Loucy (cell line): ENCODE data around the gene FAHD1.

Source experiments
- EZH2phosphoT487 ChIP-seq: fragments of 200-600 bp; IDR thresholded peaks from 2 replicates; pipeline ENCODE4 v1.6.1; 2018; ENCODE audit warnings: antibody characterized with exemption, mild to moderate bottlenecking, moderate library complexity, borderline replicate concordance
- TF ChIP-seq, protein P1 (sequence below): fragments of 200-600 bp; sonication (generic); conservative IDR thresholded peaks from 2 replicates; pipeline ENCODE4 v1.5.1; 2014; ENCODE audit warnings: mild to moderate bottlenecking, antibody characterized with exemption, low read length

DNA sequence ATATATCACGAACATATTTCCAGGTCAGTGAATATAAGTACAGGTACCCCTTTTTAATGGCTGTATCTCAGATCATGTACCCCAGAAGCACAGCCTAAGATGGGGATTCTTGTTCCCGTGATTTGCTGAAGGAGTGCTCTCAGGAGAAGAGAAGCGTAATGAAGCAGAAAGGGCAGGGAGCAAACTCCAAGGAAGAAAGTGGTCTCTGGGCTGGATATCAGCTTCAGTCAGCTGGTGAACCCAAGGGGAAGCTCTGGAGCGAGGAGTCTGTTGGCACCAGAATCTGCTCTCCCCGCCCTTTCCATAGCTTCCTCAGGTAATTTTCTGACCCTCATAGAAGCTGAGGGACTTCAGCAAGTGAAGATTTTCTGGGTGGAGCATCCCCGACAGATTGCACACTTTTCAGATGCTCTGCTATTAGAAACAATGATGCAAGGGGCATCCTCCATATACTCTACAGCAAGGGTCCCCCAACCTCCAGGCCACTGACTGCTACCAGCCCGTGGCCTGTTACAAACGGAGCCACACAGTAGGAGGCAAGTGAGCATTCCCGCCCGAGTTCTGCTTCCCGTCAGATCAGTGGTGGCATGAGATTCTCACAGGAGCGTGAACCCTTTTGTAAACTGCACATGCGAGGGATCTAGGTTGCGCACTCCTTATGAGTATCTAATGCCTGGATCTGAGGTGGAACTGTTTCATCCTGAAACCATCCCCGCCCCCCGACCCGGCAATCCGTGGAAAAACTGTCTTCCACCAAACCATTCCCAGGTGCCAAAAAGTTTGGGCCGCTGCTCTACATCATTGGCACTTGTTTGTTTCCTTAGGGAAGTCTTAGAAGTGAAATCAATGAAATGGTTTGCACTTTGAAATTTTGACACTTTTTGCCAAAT, 4.4 kb downstream of the FAHD1 start:
- TF ChIP-seq, protein P1, sequence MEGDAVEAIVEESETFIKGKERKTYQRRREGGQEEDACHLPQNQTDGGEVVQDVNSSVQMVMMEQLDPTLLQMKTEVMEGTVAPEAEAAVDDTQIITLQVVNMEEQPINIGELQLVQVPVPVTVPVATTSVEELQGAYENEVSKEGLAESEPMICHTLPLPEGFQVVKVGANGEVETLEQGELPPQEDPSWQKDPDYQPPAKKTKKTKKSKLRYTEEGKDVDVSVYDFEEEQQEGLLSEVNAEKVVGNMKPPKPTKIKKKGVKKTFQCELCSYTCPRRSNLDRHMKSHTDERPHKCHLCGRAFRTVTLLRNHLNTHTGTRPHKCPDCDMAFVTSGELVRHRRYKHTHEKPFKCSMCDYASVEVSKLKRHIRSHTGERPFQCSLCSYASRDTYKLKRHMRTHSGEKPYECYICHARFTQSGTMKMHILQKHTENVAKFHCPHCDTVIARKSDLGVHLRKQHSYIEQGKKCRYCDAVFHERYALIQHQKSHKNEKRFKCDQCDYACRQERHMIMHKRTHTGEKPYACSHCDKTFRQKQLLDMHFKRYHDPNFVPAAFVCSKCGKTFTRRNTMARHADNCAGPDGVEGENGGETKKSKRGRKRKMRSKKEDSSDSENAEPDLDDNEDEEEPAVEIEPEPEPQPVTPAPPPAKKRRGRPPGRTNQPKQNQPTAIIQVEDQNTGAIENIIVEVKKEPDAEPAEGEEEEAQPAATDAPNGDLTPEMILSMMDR = no peak
- no peak for TF ChIP-seq EZH2phosphoT487
